SU-DHL-6 (cell line): ENCODE measurements around the gene GSTT4.
"Not testable (repeated sequence)": the region's sequence is repeated elsewhere in the genome, so short reads cannot be mapped to it uniquely, and the experiment has no call there.

Experiments used
- H2AFZ ChIP-seq: fragments of 200-600 bp; sonication (generic); 2 replicates; pipeline ENCODE4 v1.6.1; 2014; ENCODE audit warnings: low read depth, mild to moderate bottlenecking, moderate library complexity, mixed read lengths, antibody characterized with exemption, low read length; ENCODE audit not compliant: severe bottlenecking
- H3F3A ChIP-seq: fragments of 200-600 bp; shearing (Covaris generic); 2 replicates; pipeline ENCODE4 v1.6.0; 2016; ENCODE audit warnings: antibody characterized with exemption, mild to moderate bottlenecking; ENCODE audit not compliant: insufficient read depth
- H3K27ac ChIP-seq: fragments of 200-600 bp; sonication (generic); 2 replicates; pipeline ENCODE4 v1.5.1; 2016; ENCODE audit warnings: low read depth, mild to moderate bottlenecking, low read length, moderate library complexity, mixed read lengths
- H3K27me3 ChIP-seq: fragments of 200-600 bp; sonication (generic), shearing (Covaris generic); 2 replicates; pipeline ENCODE4 v1.6.0; 2014; ENCODE audit warnings: mild to moderate bottlenecking, low read length
- H3K36me3 ChIP-seq: fragments of 200-600 bp; sonication (generic); 2 replicates; pipeline ENCODE4 v1.6.1; 2014; ENCODE audit warnings: mild to moderate bottlenecking, low read length, mixed read lengths
- H3K4me2 ChIP-seq: fragments of 300-600, 200-600 bp; shearing (Covaris generic), sonication (generic); 2 replicates; pipeline ENCODE4 v1.6.0; 2014; ENCODE audit warnings: low read length, low read depth, mild to moderate bottlenecking; ENCODE audit not compliant: poor library complexity, severe bottlenecking
- H3K4me3 ChIP-seq: fragments of 200-600 bp; sonication (generic); 2 replicates; pipeline ENCODE4 v1.5.1; 2014; ENCODE audit warnings: antibody characterized with exemption, low read length, mild to moderate bottlenecking, mixed read lengths; ENCODE audit not compliant: insufficient read depth, poor library complexity, severe bottlenecking
- H3K79me2 ChIP-seq: fragments of 200-600 bp; sonication (generic); 2 replicates; pipeline ENCODE4 v1.6.1; 2014; ENCODE audit warnings: mild to moderate bottlenecking, low read length, moderate library complexity; ENCODE audit not compliant: insufficient read depth
- H3K9ac ChIP-seq: fragments of 200-600 bp; sonication (generic); 2 replicates; pipeline ENCODE4 v1.7.0; 2014; ENCODE audit warnings: mild to moderate bottlenecking, low read length
- H3K9me2 ChIP-seq: fragments of 200-600 bp; sonication (generic); replicated peaks from 2 replicates; pipeline ENCODE4 v1.6.1; 2014; ENCODE audit warnings: low read length; ENCODE audit not compliant: insufficient read depth
- H3K9me3 ChIP-seq: fragments of 200-600 bp; sonication (generic); 2 replicates; pipeline ENCODE4 v1.6.1; 2014; ENCODE audit warnings: low read length, mixed read lengths; ENCODE audit not compliant: insufficient read depth
- H4K20me1 ChIP-seq: fragments of 200-600 bp; sonication (generic); 2 replicates; pipeline ENCODE4 v1.6.1; 2014; ENCODE audit warnings: low read depth, mild to moderate bottlenecking, antibody characterized with exemption, low read length, moderate library complexity, mixed read lengths

Gene GSTT4

DNA sequence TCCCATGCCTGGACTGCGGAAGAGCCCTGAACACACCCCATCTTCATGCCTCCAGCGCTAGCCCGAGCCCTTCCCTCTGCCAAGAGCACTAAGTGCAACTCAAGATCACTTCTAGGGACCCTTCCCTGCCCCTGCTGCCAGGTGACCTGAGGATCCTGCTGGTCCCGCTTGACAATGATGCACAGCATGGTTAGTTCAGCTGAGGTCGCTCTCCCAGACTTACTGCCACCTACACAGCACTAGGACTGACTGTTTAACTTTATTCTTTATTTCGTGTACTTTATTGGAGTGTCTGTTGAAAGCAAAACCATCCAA is 50.3 kb downstream of the GSTT4 start:
- H3K27me3 ChIP-seq, H3K79me2 ChIP-seq, H3K4me2 ChIP-seq, H3F3A ChIP-seq, H3K4me3 ChIP-seq, H3K9ac ChIP-seq, H3K9me3 ChIP-seq, H3K27ac ChIP-seq, H3K9me2 ChIP-seq, H2AFZ ChIP-seq, H4K20me1 ChIP-seq, H3K36me3 ChIP-seq: not testable (repeated sequence)

DNA sequence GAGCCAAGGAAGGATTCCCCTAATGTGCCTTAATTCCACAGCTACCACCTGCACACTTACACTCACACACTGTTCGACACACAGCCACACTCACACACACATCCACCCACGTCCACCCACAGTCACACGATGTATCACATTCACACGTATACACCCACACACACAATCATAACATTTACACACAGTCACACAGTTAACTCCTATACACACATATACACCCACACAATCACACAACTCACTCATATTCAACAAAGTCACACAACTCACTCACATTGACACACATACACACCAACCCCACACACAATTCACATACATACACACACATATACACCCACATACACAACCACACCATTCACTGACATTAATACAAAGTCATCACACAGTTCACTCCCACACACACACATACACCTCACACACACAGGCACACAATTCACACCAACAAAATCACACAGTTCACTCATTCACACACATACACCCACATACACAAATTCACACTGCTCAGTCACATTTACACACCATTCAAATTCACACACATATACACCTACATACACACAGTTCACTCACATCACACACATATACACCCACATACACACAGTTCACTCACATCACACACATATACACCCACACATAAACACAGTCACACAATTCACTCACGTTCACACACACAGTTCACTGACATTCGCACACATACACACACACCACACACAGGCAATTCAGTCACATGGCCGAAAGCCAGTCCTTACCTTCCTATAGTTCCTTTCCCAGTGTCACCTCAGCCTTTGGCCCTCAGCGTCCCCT is 50.9 kb downstream of the GSTT4 start:
- H3K9ac ChIP-seq, H3K9me3 ChIP-seq, H3K4me3 ChIP-seq, H3K27me3 ChIP-seq, H4K20me1 ChIP-seq, H3K79me2 ChIP-seq, H3K27ac ChIP-seq, H3K9me2 ChIP-seq, H3K4me2 ChIP-seq, H2AFZ ChIP-seq, H3K36me3 ChIP-seq, H3F3A ChIP-seq: not testable (repeated sequence)

DNA sequence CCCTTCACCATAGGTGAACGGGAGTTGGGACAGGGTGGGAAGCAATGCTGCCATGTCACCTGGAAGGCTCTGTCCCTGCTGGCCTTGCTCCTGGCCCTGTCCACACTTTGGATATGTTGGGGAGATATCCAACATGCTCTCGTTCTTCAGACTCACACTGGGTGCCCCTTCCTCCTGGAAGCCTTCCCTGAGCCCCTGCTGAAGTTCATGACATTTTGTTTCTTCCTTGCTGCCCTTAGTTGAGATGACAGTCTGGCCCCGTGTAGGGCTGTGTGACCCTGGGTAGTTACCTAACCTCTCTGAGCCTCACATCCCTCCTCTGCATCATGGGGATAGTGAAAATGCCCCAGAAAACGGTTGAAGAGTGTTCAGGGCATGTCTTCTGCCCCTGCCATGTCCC is 51.8 kb downstream of the GSTT4 start:
- not testable (repeated sequence) for H3K36me3 ChIP-seq, H3K4me2 ChIP-seq, H3K4me3 ChIP-seq, H3F3A ChIP-seq, H3K9me2 ChIP-seq, H3K79me2 ChIP-seq, H4K20me1 ChIP-seq, H3K9ac ChIP-seq, H3K27ac ChIP-seq, H3K9me3 ChIP-seq, H2AFZ ChIP-seq, H3K27me3 ChIP-seq

DNA sequence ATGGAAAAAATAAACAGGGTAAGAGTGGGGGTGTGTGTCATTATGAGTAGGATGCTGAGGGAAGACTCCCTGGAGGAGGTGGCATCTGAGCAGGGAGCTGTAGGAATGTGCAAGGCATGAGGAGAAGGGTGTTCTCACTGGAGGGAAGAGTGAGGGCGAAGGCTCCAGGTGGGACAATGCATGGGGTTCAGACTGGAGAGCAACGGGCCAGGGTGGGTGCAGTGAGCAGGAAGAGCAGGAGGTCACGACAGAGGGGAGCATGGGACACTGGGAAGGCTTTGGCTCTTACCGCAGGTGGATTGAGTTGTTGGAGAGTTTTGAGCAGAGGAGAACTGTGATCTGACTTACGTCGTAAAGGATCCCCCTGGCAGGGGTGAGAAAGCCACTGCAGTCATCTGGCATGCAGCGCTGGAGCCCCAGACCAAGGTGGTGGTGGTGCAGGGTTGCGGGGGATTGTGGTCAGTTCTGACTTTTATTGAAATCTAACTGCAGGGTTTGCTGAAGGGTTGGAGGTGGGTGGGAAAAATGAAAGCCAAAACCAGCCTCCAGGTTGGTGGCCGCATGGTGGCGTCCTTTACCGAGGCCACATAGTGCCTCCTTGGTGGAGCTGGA is 52.4 kb downstream of the GSTT4 start:
- not testable (repeated sequence) for H2AFZ ChIP-seq, H3K79me2 ChIP-seq, H3K9ac ChIP-seq, H3K9me2 ChIP-seq, H3K9me3 ChIP-seq, H3K36me3 ChIP-seq, H4K20me1 ChIP-seq, H3K27me3 ChIP-seq, H3K27ac ChIP-seq, H3F3A ChIP-seq, H3K4me3 ChIP-seq, H3K4me2 ChIP-seq

DNA sequence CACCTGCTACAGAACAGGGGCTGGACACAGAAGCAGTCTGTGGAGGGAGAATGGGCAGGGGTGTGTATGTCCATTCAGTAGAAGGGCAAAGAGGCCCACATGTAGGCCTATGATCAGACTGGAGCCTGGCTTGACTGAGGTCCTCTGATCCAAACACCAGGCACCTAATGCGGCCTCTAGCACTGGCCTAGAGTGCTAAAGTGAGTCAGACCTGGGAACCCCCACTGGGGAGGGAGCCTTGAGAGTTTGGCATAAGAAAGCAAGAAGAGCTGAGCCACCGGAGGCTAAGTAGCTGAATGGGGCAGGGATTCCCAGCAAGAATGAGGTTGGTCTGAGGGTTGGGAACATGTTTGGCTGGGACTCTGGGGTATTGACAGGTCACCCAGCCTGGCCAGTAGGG is 53.9 kb downstream of the GSTT4 start:
- H3K79me2 ChIP-seq, H3K36me3 ChIP-seq, H3K9me3 ChIP-seq, H2AFZ ChIP-seq, H3K27ac ChIP-seq, H4K20me1 ChIP-seq, H3F3A ChIP-seq, H3K4me3 ChIP-seq, H3K4me2 ChIP-seq, H3K9me2 ChIP-seq, H3K27me3 ChIP-seq, H3K9ac ChIP-seq: not testable (repeated sequence)

DNA sequence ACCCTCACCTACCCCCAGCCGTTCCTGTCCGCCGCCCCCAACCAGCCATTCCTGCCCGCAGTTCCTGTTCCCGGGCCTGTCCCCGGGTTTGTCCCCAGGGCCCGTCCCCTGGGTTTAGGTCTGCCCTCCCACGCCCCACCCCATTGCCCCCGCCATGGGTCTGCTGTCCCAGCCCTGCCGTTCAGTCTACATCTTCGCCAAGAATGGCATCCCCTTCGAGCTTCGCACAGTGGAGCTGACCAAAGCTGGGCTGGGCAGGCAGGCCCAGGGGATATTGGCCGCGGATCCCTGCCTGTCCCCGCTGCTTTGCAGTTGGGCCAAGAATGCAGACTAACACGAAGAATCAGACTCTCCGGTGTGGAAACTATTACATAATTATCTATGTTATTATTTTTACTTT is 55.5 kb downstream of the GSTT4 start:
- not testable (repeated sequence) for H3K36me3 ChIP-seq, H3K79me2 ChIP-seq, H2AFZ ChIP-seq, H3K9me3 ChIP-seq, H3K27ac ChIP-seq, H3F3A ChIP-seq, H3K9me2 ChIP-seq, H3K4me2 ChIP-seq, H3K27me3 ChIP-seq, H3K9ac ChIP-seq, H3K4me3 ChIP-seq, H4K20me1 ChIP-seq
